Raji (cell line): ENCODE results near the gene MITF.

Experiments used
- POLR2A ChIP-seq: IDR thresholded peaks from 2 replicates; pipeline ENCODE4 v1.6.1; 2011; ENCODE audit warnings: low read depth, low read length, control low read depth; ENCODE audit not compliant: insufficient read depth

MITF gene

DNA sequence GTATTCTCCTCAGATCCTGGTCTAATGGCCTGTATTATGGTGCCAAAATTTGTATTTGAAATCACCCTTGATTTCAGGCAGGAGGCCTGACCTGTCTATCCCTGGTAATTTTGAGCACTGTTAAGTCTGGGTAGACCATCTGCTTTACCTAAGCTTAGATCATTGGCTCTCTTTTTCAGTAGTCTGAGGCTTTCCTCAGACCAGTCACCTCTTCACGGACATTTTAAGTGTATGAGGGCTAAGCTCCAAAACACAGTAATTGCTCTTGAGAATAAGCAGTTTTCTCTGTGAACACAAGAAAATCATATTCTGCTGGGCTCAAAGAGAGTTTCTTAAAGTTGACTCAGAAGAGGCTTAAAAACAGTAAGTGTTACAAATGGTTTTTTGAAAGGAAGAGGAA lies 168.3 kb downstream of the MITF start:
- TF ChIP-seq POLR2A = no peak

DNA sequence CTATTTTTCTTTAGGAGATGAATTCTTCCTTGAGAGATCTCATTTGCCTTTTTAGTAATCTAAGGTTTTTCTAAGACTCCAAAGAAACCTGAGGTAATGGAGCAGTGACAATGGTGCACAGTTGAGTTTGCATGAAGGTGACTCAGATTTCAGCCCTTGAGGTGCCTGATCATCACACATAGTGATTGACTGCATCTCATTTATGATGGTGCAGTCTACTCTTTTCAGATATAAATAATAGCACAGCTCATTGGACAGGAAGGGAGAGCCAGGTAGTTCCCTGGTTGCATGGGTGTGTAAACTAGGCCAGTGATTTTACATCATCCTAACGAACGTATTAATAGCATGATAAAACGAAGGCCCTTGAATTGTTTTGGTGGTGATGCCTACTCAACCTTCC lies 174.2 kb downstream of the MITF start:
- no peak for TF ChIP-seq POLR2A

DNA sequence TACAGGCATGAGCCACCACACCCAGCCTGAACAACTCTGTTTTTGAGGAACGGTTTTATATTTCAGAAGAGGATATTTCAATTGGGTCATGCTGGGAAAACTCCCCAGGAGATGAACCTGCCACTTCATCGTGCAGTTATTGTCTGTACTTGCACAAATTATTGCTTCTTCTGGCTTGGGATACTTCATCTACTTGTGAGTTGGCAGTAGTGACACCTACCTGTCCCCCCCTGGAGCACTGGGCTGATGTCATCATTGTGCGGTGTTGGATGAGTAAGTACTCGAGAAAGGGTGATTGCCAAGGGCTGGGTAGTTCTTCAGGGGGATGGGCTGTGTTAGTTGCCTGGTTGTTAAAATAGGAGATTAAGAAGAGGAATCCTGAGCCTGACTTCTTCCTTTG lies 175.1 kb downstream of the MITF start:
- TF ChIP-seq POLR2A = no peak

DNA sequence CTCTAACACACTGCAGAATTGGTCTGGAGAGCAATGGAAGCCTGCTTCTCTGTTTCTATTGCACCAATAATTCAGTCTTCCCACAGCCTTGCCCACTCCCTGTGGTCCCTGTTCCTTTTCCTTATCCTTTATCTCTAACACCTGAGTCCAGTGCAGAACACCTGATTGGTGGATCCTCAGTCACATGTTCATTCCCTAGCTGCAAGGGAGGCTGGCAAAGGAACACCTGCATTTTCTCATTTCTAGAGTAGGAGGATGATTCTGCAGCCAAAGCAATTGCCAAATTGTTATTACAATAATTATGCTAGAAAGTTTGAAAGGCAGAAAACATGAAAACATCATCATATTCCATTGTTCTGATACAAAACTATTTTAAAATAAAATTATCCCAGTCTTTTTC lies 176.5 kb downstream of the MITF start:
- TF ChIP-seq POLR2A = no peak

DNA sequence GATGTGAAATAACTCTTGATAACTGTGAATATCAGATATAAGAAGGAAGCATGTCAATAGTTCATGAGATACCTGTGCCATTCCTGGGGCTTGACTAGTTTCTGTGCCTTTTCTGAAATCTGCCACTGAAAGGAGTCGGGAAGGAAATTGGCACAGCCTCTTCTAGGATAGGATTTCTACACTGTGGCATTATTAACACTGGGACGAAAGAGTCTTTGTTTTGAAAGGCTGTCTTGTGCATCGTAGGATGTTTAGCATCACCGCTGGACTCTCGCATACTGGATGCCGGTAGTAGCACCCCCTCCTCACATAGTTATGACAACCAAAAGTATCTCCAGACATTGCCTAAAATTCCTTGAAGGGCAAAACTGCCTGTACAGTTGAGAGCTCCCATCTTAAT lies 182.4 kb downstream of the MITF start:
- TF ChIP-seq POLR2A = no peak

DNA sequence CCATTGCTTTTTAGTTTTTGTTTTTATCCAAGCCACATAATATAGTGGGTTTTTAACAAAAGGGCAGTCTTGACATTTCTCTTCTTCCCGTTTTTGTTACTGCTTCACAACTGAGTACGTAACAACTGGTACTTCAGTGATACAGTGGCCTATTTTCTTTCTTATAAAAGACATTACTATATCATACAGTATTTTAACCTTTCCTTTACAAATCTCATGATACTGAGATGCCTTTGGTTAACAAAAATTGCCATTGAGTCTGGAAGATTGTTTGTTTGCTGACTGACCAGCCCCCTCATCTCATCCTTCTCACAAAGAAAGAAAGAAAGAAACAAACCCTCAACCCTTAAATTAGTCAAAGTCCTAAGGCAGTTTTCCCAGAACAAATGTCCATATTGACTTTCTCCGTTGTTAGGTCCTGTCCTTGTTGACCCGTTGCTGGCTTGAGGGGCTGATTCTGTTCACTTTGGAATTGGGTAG lies 183.3 kb downstream of the MITF start:
- TF ChIP-seq POLR2A = no peak

DNA sequence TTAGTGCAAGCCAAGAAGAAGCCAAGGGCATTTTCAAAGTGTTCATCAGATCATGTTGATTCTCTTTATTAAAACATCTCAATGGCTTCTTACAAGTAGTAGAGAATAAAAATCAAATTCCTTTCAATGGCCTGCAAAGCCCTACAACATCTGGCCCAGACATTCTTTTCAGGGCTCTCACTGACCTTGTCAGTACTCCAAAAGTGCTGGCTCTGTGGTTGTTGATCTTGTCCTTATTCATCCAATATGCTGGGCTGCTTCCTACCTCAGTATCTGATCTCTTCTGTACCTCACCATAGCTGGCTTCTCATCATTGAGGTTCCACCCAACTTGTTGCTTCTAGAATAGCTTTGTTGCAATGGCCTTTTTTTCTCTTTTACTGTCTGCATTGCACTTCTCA lies 186.2 kb downstream of the MITF start:
- no peak for TF ChIP-seq POLR2A

DNA sequence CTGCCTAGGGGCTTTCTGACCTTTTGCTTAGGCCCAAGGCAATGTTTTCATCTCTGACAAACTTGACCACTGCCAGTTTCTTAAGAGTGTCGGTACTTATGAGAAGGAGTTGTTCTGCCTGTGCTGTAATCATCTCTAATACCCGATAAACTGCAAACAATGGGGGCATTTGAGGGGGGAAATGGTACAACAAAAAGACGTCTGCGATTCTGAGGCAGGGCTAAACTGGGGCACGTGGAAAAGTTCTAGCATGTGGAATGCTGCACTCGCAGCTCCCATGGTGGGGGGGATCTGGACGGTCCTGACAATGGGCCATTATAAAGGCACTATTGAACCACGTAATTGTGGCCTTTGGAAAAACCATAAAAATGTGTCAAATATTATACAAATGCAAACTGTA lies 187.1 kb downstream of the MITF start:
- no peak for TF ChIP-seq POLR2A

DNA sequence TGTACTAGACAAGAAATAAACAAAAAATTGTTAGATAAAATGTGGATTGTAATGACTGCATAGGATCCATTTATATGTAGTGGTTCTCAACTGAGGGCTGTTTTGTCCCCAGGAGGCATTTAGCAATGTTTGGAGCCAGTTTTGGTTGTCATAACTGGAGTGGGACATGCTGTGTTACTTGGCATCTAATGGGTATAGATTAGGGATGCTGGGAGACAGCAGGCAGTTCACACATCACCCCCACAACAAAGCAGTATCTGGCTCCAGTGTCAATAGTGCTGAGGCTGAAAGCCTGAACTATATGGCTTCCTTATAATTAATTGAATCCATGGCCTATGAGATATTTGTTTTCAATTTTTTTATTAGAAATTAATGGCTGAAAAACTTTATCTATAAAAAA lies 188.3 kb downstream of the MITF start:
- TF ChIP-seq POLR2A = no peak

DNA sequence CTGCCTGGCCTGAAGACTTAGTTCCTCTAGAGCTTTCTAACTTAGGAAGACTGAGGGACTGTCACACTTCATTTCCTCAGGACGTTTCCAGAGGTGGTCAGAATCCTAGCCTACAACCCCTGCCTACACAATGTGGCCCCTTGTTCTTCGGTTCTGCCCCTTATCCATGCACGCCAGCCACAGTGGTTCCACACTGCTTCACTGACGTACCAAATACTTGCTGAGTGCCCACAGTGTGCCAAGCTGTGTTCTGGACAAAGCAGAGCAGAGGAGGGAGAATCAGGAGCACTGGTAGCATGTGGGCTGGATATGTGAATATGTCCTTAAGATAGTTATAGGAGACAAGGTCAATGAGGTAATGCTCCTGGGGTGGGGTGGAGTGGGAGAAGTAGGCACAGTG lies 189.8 kb downstream of the MITF start:
- no peak for TF ChIP-seq POLR2A

DNA sequence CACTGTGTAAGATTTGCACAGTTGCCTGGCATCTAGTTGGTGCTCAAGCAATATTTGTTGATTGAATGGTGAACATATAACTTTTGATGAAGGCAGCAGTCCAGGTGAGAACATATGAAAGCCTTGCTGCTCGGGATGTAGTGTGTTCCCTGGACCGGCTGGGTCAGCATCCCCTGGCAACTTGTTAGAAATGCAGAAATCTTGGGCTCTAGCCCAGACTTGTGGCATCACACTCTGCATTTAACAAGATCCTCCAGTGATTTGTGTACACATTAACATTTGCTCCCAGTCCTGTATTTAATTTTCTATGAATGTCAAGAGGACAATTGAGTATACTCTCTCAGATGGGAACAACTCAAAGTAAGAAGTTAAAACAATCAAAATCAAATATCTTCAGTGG lies 191.3 kb downstream of the MITF start:
- TF ChIP-seq POLR2A = no peak

DNA sequence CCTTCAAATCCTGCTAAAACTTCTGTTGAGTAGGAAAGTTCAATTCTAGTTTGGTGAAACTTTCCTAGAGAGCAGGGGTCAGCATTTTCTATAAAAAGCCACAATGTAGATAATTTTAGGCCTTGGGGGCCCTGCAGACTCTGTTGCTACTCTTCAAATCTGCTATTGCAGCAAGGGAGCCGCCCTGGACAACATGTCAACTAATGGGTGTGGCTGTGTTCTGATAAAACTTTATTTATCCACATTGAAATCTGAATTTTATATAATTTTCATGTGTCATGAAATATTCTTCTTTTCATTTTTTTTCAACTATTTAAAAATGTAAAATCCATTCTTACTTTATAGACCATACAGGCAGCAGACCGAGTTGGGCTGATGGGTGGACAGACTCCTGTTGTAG lies 192.8 kb downstream of the MITF start:
- TF ChIP-seq POLR2A = no peak

DNA sequence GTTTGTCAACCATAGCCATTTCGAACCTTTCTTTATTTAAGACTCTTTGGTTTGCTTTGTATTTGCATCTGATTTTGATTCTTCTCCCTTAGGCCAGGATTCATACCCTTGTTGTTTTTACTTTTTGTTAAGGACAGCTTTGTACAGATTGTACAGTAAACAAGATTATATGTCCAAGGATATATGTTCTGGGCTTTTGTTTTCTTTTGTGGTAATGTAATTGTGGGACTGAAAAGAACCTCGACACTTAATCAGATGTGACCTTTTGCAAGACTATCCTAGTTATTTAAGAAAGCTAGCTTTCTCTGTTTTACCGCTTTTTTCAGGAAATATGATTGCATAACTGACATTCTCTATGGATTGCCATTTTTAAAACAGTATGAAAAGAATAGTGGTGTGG lies 193.2 kb downstream of the MITF start:
- TF ChIP-seq POLR2A = no peak

DNA sequence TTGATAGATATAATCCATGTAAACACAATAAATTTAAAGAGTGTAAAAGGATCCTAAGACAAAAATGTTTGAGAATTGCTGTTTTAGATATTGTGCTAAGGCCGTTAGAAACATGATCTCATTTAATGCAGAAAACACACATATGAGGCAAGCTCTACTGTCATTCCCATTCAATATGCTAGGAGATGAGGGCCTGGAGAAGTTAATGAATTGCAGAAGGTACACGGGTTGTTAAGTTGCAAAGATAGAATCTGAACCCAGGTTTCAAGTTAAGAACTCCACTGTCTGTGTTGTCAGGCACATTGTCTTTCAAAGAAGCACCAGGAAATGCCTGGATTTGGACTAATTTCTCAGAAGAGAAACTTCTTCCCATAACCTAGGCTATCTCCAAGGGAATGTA lies 195.1 kb downstream of the MITF start:
- no peak for TF ChIP-seq POLR2A

DNA sequence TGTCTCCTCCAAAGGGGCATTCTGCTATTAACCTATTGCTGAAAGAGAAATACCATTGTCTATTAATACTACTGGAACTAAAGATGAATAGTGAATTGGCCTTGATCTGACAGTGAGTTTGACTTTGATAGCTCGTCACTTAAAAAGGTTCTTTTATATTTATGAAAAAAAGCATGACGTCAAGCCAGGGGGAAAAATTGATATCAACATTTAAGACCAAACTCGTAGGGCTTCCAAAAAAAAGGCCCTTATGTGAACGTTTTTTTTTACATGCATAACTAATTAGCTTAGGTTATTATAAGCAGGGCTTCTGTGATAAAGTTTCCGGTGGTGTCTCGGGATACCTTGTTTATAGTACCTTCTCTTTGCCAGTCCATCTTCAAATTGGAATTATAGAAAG lies 197.0 kb downstream of the MITF start:
- TF ChIP-seq POLR2A = no peak

DNA sequence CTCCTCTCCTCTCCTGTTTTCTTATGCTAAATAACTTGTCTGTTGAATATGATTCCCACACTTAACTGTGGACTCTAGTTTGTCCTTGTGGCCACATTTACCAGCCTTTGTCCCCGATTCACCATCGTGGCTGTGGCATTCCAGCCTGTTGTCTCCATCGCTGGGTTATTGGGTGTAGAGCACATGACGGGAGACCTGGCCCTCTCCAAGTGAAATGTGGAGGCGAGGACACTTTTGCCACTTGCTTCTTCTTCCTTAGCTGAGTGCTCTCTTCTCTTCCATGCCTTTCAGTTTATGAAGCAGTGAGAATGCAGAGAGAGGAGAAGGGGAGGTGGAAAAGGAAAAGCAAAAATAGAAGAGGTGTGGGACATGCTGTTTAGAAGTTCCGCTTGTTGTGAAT lies 198.8 kb downstream of the MITF start:
- no peak for TF ChIP-seq POLR2A

DNA sequence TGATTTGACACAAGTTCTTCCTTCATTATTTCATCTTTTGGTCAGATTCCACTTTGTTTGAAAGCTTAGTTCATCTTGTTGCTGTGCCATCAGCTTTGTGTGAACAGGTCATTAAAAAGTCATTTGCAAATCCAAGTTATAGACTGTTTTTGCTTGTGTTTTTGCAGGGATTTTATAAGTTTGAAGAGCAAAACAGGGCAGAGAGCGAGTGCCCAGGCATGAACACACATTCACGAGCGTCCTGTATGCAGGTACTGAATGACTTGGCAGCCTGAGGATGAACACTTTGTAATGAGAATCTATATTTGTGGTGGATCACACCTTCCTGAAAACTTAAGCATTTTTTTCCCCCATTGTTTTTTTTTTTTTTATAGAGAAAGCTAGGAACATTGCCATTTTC lies 199.7 kb downstream of the MITF start:
- TF ChIP-seq POLR2A = no peak

DNA sequence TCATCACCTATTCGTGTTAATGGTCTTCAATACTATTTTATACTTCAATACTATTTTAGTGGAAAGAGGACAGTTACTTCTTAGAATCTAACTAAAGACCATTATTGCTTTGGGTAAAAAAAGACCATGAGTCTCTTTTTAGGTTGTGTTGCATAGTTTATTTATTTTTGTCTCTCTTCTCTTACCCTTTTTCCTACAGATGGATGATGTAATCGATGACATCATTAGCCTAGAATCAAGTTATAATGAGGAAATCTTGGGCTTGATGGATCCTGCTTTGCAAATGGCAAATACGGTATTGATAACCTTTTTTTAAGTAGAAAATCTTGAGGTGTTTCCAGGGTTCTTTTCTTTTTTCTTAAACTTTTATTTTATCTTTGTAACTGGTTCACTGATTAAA lies 201.8 kb downstream of the MITF start:
- no peak for TF ChIP-seq POLR2A

DNA sequence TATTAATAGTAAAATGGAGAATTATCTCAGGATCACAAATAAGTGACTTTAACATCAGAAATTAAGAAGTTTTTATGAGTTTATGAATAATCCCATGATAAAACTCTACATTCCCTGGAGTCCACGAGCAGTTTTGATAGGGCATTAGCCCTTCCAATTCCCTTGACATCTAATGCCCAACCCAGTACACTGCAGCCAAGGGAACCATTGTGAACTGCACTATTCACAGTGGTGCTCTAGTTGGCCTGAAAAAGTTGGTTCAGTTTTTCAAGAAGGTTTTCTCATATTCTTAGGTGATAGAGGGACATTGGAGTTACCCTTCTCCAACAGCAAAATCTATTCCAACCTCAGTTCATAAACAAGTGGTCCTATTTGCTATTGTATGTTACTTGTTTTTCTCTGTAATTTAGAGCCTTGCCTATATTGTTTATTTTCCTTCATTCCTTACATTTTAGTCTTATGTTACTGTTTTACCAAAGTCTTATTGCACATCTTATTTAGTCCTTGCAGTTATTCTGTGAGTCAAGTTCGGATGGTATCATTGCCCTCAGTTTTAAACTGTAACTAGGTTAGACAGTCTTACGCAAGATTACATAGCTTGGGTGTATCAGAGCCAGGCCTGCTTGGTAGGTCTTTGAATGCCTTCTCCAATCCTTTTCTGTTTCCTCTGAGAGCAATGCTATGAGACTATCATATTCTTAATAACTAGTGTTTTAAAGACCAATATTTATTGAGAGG lies 202.3 kb downstream of the MITF start:
- no peak for TF ChIP-seq POLR2A
